Sigmoid colon (tissue), 3 donors: ENCODE measurements around the gene ZNF831.

ENCODE experiments used
- POLR2A ChIP-seq, 2 donors: fragments of 450-650 bp; IDR thresholded peaks; one replicate each; pipeline ENCODE4 v1.6.1; 2016; ENCODE audit warnings: antibody characterized with exemption in 2 of 2, mild to moderate bottlenecking in 2 of 2, moderate library complexity in 2 of 2
- TF ChIP-seq, protein P1 (sequence below), 4 experiments: fragments of 450-650 bp in 3 of 4; fragments of 200-600 bp in 1 of 4; IDR thresholded peaks; one replicate each; pipeline ENCODE4 v1.5.1; 2016 to 2019; ENCODE audit warnings: antibody characterized with exemption in 4 of 4, mild to moderate bottlenecking in 3 of 4, moderate library complexity in 2 of 4

DNA sequence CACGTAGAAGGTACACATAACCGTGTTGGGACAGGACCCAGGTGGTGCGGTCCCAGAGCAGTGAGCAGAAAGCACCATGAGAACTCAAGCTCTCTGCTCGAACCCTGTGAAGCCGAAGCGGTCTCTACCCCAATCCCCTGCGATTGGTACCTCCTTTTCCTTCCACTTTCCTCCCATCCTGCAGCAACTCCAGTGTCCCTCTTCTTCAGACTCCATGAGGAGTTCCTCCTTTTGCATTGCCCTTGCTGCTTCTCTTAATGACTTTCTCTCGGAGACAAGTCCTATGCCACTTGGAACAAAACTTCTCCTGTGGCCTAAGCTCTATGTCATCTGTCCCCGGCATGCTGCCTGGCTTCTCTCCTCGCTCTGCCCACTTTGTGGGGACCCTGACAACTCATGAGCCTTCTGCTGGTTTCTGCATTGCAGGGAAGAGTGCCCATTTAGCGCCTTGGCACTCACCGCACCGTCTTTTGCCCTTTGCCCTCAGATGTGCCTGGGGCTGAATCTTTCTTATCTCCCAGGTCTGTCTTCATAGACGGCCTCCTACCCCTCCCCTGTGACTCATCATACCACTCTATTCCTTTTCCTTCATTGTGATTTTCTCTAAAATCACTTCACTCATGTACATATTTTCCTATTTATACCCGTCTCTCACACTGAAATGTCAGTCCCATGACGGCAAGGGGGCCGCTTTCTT is 9.2 kb upstream of the ZNF831 start:
- TF ChIP-seq, protein P1, sequence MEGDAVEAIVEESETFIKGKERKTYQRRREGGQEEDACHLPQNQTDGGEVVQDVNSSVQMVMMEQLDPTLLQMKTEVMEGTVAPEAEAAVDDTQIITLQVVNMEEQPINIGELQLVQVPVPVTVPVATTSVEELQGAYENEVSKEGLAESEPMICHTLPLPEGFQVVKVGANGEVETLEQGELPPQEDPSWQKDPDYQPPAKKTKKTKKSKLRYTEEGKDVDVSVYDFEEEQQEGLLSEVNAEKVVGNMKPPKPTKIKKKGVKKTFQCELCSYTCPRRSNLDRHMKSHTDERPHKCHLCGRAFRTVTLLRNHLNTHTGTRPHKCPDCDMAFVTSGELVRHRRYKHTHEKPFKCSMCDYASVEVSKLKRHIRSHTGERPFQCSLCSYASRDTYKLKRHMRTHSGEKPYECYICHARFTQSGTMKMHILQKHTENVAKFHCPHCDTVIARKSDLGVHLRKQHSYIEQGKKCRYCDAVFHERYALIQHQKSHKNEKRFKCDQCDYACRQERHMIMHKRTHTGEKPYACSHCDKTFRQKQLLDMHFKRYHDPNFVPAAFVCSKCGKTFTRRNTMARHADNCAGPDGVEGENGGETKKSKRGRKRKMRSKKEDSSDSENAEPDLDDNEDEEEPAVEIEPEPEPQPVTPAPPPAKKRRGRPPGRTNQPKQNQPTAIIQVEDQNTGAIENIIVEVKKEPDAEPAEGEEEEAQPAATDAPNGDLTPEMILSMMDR (IDR thresholded peaks at IDR 0.05), result no peak
- TF ChIP-seq POLR2A (IDR thresholded peaks at IDR 0.05), result no peak
